RCC 7860 (cell line): Measurements from ENCODE around the gene TIAM2.

ENCODE experiments used
- DNase-seq: peaks from one replicate; pipeline ENCODE4 v3.0.0-alpha.2; 2015; ENCODE audit warnings: low spot score
- FAIRE-seq: peaks from 2 replicates; lab custom pipeline; 2012; peaks lifted over from hg19 to GRCh38; lab: Jason Lieb, UNC

Gene TIAM2

GRCh38 chr6:155272353-155273232, 277.5 kb downstream of the TIAM2 start:
- FAIRE-seq (no peak), DNase-seq (no peak)

GRCh38 chr6:155273431-155273830, 278.3 kb downstream of the TIAM2 start:
- FAIRE-seq (peak; percentile 41), DNase-seq (peak; percentile 57)

GRCh38 chr6:155274106-155274505, 279.0 kb downstream of the TIAM2 start:
- no peak for FAIRE-seq

GRCh38 chr6:155274533-155274932, 279.4 kb downstream of the TIAM2 start:
- no peak for FAIRE-seq
- no peak for DNase-seq

More at GRCh38 chr6:155274106-155274505, 279.0 kb downstream of the TIAM2 start:
- no peak for DNase-seq

- FAIRE-seq (no peak), DNase-seq (no peak)
These were observed 280.8 kb downstream of the TIAM2 start for GRCh38 chr6:155275808-155276480.

GRCh38 chr6:155276638-155277037, 281.5 kb downstream of the TIAM2 start:
- DNase-seq (no peak), FAIRE-seq (no peak)

GRCh38 chr6:155278319-155279049, 283.4 kb downstream of the TIAM2 start:
- FAIRE-seq = no peak

GRCh38 chr6:155284775-155285174, 289.7 kb downstream of the TIAM2 start:
- DNase-seq (no peak), FAIRE-seq (no peak)

More at GRCh38 chr6:155278319-155279049, 283.4 kb downstream of the TIAM2 start:
- DNase-seq = no peak

GRCh38 chr6:155287762-155288161, 292.6 kb downstream of the TIAM2 start:
- FAIRE-seq (no peak), DNase-seq (no peak)

GRCh38 chr6:155290491-155290890, 295.4 kb downstream of the TIAM2 start:
- FAIRE-seq (no peak), DNase-seq (no peak)

- DNase-seq (no peak), FAIRE-seq (no peak)
These were observed 296.2 kb downstream of the TIAM2 start for GRCh38 chr6:155291291-155291690.

GRCh38 chr6:155292711-155293110, 297.6 kb downstream of the TIAM2 start:
- DNase-seq (no peak), FAIRE-seq (no peak)

- DNase-seq (no peak), FAIRE-seq (no peak)
These were observed 302.6 kb downstream of the TIAM2 start for GRCh38 chr6:155297669-155298068.

- FAIRE-seq (no peak), DNase-seq (no peak)
These were observed 306.8 kb downstream of the TIAM2 start for GRCh38 chr6:155301867-155302266.

- DNase-seq (no peak), FAIRE-seq (no peak)
These were observed 308.3 kb downstream of the TIAM2 start for GRCh38 chr6:155303361-155303870.

- no peak for DNase-seq
- FAIRE-seq = no peak
These were observed 311.8 kb downstream of the TIAM2 start for GRCh38 chr6:155306958-155307357.
